Muscle of back (tissue), 11 donors: ENCODE measurements around the gene KLHL26. TPM values are rescaled to one million over a fixed set of nuclear protein-coding genes. Genes with fewer than 3 reads are reported as not detected.
"Not testable (repeated sequence)": the region's sequence is repeated elsewhere in the genome, so short reads cannot be mapped to it uniquely, and the experiment has no call there.

Source experiments
- DNase-seq, 3 donors: peaks; one replicate each; pipeline versions ENCODE4 v3.0.0 to v3.0.0-alpha.2; 2013
- polyA plus RNA-seq, 10 donors: library from polyadenylated mRNA; unstranded; fragments of 120-200 nt; gene quantifications; one replicate each; pipeline ENCODE4 v1.2.1, GENCODE V29; 2013; ENCODE audit not compliant: insufficient read length in 10 of 10

KLHL26 gene
- polyA plus RNA-seq, 10 donors = 3.1 to 4.7 (median 3.6) TPM

- DNase-seq = no peak
Observed at GRCh38 chr19:18599485-18599884, 37.3 kb upstream of the KLHL26 start.

DNA sequence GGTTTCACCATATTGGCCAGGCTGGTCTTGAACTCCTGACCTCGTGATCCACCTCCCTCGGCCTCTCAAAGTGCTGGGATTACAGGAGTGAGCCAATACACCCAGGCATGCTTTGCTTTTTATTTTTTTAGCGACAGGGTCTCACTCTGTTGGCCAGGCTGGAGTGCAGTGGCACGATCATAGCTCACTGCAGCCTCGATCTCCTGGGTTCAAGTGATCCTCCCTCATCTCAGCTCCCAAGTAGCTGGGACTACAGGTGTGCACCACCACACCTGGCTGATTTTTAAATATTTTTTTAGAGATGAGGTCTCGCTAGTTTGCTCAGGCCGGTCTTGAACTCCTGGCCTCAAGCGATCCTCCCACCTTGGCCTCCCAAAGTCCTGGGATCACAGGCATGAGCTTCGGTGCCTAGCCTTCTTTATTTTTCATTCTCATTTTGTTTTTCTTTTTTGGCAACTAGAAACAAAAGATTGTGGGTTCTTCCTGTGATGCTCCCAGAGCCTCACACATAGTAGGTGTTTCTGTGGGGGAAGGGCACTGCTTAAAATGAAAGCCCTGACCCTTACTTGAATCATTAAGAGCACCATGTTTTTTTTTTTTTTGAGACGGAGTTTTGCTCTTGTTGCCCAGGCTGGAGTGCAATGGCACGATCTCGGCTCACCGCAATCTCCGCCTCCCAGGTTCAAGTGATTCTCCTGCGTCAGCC lies 36.0 kb upstream of the KLHL26 start:
- DNase-seq = not testable (repeated sequence)

GRCh38 chr19:18601875-18602274 lies 35.0 kb upstream of the KLHL26 start:
- no peak for DNase-seq

DNA sequence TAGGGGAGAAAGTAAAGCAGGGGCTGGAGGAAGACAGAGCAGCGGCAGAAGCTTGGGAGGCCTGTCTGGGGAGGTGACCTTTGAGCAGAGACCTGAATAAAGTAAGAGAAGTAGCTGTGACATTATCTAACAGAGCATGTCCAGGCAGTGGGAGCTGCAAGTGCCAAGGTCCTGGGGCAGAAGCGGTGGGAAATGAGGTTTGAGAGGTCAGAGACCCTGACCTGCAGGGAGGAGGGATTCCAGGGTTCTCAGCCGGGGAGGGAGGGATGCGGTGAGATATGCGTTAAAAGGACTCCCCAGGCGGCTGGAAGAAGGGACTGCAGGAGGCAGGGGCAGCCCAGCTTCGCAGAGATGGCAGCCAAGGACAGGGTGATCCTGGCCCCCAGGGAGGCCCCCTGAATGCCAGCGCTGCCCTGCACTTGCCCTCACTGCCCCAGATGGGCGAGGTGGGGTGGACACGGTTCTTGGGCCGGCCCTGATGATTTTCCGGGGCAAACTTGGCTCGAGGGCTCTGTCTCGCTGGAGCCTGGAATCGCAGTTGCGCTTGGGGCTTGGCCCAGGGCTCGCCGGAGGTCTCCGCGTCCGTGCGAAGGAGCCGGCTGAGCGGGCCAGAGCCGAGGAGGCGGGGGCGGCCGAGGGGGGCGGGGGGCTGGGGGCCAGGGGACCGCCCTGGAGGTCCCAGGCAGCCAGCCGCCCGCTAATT lies 33.4 kb upstream of the KLHL26 start:
- no peak for DNase-seq

DNA sequence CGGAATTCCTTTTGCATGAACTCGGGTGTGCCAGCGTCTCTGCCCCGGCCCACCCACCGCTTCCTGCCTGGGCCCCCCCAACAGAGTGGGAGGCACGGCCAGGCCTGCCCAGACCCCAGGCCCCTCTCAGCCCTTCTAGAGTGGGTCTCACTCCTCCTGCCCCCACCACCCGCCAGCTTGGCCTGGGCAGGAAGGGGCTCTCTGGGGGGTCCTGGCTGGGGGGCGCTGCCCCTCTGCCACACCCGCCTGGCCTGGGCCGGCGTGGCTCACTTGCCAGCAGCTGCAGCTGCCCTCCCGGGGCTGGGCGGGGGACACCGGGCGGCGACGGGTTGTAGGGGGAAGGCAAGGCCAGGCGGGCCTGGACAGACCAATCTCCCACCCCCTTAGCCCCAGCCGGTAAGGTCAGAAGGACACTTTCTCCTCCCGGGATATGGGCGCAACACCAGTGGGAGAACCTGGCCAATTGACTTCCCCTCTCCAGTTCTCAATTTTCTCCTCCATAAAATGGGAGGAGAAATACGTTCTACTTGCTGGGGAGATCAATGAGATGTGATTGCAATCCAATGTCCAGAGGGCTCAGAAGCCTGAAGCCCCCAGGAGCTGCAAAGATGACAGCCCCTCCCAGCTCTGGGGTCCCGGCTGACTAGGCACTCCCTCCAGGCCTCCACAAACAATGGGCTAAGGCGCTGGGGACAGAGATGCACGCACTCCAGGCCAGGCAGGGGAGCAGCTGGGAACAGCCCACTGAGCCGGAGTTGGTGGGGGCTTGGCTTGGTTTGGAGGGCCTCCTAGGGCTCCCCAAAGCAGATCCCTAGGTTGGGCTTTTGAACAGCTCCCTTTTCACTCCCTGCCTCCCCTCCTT lies 32.6 kb upstream of the KLHL26 start:
- no peak for DNase-seq

DNA sequence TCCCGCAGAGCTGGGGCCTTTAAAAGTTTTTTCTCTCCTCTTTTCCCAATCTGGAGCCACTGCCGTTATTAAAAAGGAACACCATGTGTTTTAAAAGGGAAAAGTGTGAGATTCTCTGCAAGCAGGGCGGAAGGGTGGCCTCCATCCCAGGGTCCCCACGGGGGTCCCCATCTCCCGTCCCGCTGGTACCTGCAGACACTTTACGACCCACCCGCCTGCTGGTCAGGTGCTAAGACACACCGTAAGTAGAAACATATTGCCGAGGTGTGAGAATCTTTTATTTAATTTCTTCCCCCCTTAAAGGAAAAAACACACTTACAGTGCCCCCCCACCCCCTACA lies 32.0 kb upstream of the KLHL26 start:
- no peak for DNase-seq

DNA sequence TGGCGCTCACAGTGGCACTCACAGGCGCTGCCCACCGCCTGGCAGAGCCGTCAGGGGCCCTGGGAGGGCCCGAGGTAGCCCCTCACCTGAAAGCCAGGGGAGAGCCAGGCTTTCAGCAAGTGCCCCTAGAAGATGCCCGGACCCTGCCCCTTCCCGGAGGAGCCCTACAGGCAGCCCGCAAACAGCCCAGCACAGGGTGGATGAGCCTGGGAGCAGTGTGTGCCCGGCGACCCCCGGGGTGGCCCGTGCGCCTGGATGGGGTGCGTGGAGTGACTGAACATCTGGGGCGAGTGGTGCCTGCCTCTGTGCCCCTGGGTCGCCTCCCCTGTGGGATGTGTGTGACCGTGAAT lies 31.7 kb upstream of the KLHL26 start:
- no peak for DNase-seq

GRCh38 chr19:18605546-18606280 lies 31.1 kb upstream of the KLHL26 start:
- DNase-seq = no peak

DNA sequence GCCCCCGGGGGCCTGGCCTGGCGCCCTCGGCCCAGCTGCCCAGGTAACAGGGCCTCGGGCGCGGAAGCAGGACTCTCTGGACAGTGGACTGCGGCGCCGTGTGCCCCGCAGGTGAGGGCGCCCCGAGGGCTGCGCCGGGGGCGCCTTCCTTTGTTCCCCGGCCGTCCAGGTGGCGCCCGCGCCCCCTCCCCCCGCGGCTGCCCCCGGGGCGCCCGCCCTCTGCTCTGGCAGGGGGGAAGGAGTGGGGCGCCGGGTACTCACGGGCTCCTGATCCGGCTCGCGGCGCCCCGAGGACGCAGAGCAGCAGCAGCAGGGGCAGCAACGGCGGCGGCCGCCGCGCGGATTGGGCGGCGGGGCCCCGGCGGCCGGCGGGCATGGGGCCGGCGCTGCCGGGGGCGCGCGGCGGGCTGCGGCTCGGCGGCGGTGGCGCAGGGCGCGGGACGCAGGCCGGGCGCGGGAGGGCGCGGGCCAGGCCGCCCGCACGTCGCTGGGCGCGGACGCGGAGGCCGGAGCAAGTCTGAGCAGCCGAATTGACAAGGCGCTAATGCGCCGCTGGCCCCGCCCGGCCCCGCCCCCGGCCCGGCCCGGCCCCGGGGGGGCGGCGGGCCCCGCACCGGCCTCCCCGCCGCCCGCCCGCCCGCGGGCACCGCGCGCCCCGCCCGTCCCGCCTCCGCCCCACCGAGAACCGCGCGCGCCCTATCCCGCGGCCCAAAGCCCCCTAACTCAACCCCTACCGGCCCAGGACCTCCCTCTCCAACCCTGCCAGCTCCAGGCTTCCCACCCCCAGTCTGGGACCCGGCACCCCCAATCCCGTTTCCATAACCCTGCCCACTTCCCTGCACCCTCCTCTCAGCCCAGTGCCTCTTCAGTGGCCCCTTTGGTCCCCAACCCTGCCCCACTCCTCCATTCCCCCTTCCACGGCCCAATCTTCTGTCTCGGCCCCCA lies 30.3 kb upstream of the KLHL26 start, which contains the start of gene CRLF1:
Gene CRLF1, minus strand, starts transcription at position 519 of the 945 bp plus-strand sequence. Its CDS starts 143 bp downstream, at position 376.
- DNase-seq = no peak

DNA sequence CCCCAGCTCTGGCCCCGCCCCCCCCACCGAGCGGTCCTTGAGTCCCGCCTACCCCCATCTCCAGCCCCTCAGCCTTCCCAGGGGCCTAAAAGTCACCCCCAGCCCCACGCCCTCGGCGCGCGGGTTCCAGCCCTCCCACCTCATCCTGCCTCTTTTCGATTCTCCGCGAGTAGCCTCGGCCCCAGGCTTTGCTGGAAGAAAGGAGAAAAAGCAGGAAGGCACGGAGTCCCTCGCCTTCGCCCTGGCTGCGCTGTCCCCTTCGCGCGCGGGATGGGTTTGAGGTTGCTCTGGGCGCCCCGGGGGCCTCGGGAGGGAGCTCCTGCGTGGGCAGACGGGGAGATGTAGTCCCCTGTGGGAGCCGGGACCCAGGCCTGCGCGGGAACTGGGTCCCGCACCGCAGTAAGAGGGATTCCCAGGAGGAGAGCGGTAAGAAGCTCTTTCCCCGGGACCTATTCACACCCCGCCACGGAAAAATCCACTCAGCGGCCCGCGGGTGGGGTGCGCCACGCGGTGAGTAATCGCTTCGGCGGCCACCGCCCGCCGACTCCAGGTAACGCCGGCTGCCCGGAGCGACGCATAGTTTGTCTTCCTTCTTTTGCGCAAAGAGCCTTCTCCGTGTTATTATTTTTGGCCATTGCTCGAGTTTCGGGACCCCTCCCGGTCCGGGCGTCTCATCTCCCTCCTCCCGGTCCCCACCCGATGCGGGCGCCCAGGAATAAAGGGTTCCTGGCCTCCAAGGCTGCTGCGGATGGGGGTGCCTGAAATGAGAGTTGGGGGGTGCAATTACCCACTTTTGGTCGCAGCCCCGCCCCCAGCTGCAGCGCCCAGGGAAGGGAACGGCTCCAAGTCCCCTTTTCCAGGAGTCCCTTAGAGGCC lies 29.4 kb upstream of the KLHL26 start:
- DNase-seq = no peak

DNA sequence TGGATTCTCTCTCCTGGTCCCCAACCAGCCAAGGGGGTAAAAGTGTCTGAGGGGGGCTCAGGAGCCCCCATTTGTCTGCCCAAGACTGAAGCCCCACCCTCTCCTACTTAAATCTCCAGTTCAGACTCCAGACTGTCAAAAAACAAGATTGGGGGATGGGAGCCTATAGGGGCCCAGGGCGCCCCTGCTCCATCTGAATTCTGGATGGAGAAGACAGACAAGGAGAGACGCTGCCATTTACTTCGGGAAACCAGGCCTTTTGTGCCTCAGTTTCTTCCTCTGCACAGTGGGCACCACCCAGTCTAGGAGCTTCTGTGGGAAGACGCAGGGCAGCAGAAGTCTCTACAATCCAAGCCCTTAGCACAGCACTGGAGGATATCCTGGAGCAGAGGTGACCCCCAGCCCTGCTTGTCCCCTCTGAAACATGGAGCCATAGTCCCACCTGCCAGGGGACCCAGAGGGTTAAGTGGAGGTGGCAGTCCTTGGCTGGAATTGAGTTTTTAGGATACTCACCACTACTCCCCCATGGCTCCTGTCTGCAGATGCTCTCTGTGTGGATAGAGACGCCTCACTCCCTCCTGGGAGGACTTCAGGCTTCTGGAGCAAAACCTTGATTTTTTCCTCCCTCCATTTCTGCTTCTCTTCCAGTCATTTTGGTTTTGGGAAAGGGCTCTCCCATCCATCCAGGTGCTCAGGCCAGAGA lies 28.6 kb upstream of the KLHL26 start:
- DNase-seq = no peak

DNA sequence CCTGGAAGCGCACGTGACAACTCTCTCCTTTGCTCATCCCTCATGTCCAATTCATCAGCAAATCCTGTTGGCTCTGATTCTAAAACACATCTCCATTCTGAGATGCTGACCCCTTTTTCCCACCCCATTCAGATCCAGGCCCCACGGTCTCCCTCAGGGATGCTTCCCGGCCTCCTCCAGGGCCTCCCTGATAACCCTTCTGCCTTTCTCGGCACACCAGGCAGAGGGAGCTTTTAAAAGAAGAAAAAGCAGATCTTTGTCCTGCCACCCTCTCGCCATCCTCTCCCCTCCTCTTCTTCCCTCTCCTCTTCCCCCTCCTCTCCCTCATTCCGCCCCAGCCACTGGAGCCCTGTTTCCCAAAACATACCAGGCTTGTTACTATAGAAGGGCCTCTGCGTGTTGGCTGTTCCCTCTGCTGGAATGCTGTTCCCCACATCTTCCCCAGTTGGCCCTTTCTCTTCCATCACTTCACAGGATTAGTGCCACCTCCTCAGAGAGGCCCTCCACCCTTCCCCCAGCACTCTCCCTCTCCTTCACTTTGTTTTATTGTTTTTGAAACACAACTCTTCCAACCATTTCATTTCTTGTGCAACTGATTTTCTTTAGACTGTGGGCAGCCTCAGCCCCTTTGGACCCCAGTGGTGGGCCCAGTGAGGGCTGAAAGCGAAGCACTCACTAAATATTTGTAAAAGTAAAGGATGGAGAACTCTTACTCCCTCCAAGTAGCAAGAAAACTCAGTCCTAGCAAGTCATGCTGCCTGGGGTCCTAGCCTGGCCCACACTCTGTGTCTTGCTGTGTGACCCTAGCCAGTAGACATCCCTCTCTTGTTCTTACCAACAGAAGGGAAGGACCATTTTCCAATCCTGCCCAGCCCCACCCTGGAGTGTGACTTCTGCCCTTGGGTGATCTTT lies 27.8 kb upstream of the KLHL26 start:
- DNase-seq = no peak

DNA sequence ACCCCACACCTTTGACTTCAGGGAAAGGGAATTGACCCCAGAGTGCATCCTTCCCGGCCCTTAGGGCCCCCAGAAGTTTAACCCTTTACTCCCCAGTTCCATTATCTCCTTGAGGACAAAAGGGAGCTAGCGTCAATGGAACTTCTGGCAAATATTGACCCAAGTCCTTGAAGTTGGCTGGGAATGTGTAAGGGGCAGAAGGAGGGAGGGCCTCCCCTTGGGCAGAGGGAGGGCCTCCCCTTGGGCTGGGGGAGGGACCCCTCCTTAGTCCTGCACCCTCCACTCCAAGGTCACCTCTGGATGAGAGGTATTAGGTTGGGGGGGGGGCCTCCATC lies 27.1 kb upstream of the KLHL26 start:
- no peak for DNase-seq

DNA sequence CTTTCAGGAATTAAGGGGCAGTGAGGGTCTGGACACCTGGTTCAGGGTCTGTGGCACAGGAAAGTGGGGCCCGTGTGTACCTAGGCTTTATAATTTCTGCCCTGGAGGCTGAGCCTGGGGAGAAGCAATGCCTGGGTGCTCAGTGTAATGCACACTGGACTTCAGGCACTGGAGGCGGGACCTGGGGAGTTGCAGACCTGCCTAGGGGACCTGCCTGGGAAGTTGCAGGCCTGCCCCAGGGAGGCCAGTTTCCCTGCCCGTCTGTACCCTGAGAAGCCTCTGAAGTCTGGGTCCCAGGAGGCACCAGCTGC lies 26.6 kb upstream of the KLHL26 start:
- DNase-seq = no peak

GRCh38 chr19:18610556-18611326 lies 26.1 kb upstream of the KLHL26 start:
- DNase-seq = no peak

DNA sequence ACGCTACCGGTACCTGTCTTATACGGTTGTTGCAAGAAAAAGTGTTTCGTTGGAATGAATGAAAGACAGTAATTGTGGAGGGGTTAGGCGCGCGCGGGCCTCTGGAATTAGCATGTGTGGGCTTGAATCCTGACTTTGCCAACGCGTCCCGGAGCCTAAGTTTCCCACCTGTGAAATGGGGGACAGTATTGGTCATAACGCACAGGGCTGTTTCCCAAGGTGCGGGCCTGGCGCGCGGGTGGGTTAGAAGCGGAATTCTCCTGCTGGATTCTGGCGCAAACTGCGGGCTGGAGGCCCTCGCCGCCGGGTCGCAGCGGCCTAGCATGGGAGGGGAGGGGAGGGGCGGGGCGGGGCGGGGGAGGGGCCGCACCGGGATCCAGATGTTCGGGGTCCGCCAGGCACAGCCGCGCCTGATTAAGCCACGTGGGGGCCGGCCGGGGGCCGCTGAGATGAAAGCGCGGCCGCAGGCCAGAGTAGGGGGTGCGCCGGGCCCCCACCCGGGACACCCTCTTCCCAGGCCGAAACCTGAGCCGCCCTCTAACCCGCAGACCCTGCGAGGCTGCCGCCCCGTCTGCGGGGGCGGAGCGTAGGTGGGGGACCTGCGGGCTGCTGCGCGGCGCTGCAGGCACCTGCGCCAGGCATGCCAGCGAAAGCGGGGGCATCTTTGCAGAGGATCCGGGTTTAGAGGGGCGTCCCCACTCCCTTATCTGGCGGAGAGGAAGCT lies 25.3 kb upstream of the KLHL26 start:
- DNase-seq = no peak
